ENCODE results near the gene ZNF800. TPM values are rescaled to one million over a fixed set of nuclear protein-coding genes. Genes with fewer than 3 reads are reported as not detected.
"Not testable (repeated sequence)": the region's sequence is repeated elsewhere in the genome, so short reads cannot be mapped to it uniquely, and the experiment has no call there.

Gene ZNF800, protein sequence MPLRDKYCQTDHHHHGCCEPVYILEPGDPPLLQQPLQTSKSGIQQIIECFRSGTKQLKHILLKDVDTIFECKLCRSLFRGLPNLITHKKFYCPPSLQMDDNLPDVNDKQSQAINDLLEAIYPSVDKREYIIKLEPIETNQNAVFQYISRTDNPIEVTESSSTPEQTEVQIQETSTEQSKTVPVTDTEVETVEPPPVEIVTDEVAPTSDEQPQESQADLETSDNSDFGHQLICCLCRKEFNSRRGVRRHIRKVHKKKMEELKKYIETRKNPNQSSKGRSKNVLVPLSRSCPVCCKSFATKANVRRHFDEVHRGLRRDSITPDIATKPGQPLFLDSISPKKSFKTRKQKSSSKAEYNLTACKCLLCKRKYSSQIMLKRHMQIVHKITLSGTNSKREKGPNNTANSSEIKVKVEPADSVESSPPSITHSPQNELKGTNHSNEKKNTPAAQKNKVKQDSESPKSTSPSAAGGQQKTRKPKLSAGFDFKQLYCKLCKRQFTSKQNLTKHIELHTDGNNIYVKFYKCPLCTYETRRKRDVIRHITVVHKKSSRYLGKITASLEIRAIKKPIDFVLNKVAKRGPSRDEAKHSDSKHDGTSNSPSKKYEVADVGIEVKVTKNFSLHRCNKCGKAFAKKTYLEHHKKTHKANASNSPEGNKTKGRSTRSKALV
- total RNA-seq = 81.0 TPM
- 10 to 100 TPM; 44.8 to 59.5 (median 51.0) TPM for polyA plus RNA-seq

DNA sequence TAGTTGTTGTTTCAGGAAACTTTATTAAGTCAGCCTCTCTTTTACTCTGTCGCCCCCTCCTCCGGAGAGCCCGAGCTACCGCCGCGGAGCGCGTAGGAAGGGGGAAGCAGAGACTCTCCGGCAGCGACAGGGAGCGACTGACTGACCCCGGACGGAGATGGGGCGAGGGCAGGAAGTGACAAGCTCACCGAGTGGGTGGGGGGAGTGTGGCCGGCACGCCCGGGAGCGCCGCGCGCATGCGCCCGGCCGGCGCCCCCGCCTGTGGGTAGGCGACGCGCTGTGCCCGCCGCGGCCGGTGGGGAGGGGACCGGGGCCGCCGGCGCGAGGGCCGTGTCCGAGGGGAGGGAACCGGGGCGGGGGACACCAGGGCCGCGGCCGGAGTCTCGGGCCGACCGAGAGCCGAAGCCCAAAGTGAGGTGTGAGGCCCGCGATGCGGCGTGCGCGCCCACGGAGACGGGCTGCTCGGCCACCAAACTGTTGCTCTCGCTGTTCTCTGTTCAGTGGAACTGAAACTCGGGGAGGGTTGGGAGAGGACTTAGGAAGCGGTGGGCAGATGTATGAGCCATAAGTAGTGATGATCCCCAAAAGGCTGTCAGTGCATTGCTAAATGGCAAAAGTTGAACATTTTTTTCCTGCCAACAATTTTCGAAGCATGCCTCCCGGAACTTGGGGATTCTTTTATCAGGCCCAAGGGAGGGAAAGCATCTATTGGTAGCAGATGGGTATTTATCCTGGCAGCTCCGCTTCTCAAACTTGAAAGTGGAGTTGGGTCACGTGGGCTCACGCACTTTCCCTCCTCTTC is at the start of gene ZNF800:
TSS of gene ZNF800 (minus strand) at position 143 of the 802 bp plus-strand sequence. CDS start 1,151 bp downstream, outside the sequence.
- H3K4me3 Mint-ChIP-seq = peak within 1 kb of the TSS; percentile 99 to 100 (median 100)

DNA sequence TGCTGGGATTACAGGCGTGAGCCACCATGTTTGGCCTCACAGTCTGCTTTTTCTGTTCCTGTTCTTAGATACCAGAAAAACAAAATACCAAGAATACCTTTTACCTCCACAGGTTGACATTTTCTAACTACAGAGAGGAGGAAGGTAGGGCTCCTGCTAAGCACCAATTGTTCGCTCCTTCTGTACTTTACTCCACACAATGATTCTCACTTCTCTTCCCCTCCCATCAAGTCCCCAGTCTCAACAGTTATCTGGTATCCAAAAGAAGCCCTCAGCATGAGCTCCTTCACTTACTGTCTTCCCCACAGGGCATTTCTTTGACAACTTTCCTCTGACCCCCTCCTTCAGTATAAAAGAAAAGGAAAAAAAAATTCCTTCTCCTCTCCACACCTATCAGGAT is 47.7 kb upstream of the ZNF800 start:
- H3K27ac Mint-ChIP-seq = no peak overlapping the region
- no peaks in the 10 kb centered on the region for H3K9me3 ChIP-seq (ENCODE audit: control insufficient read depth in 2 of 2, low read length in 2 of 2)
- H3K4me3 ChIP-seq (ENCODE audit: low read depth, low read length) = no peak overlapping the region
- H3K4me1 ChIP-seq (ENCODE audit: control insufficient read depth, insufficient read depth, low read length, poor library complexity, severe bottlenecking) = no peaks in the 10 kb centered on the region
- DNase-seq (no peak), ATAC-seq (ENCODE audit: low read depth in 2 of 2) (no peak)
- H3K27ac ChIP-seq (ENCODE audit: insufficient read depth, low read length, poor library complexity, severe bottlenecking) = no peak overlapping the region
- peaks cover 10% of the 10 kb centered on the region for H3K27me3 Mint-ChIP-seq
- H3K36me3 Mint-ChIP-seq = no peaks in the 10 kb centered on the region
- H3K4me3 Mint-ChIP-seq = no peak overlapping the region
- no peaks in the 10 kb centered on the region for H3K36me3 ChIP-seq (ENCODE audit: control insufficient read depth, insufficient read depth, low read length)
- no peaks in the 10 kb centered on the region for H3K4me1 Mint-ChIP-seq
- H3K27me3 ChIP-seq (ENCODE audit: control insufficient read depth, insufficient read depth, low read length) = peaks cover 3% of the 10 kb centered on the region
- peaks cover 0 to 10% (median 0%) of the 10 kb centered on the region in 7 donors for H3K9me3 Mint-ChIP-seq

More for the DNA sequence above, at the start of gene ZNF800:
- Histone ChIP-seq H3K4me1 (ENCODE audit: control insufficient read depth, insufficient read depth, low read length, poor library complexity, severe bottlenecking) (peaks cover 37% of the 10 kb centered on the region), H3K27ac (ENCODE audit: insufficient read depth, low read length, poor library complexity, severe bottlenecking) (peak within 1 kb of the TSS; percentile 93), H3K36me3 (ENCODE audit: control insufficient read depth, insufficient read depth, low read length) (peaks cover 16% of the 10 kb centered on the region), H3K27me3 (ENCODE audit: control insufficient read depth, insufficient read depth, low read length) (no peaks in the 10 kb centered on the region), H3K4me3 (ENCODE audit: low read depth, low read length) (peak within 1 kb of the TSS; percentile 96), H3K9me3 (ENCODE audit: control insufficient read depth in 2 of 2, low read length in 2 of 2) (no peaks in the 10 kb centered on the region)
- ATAC-seq (ENCODE audit: low read depth in 2 of 2) = peak; percentile 82 to 83
- Mint-ChIP-seq H3K9me3 (no peaks in the 10 kb centered on the region), H3K4me1 (peaks cover 36 to 54% (median 46%) of the 10 kb centered on the region in 4 donors), H3K27me3 (peaks cover 5% of the 10 kb centered on the region), H3K36me3 (peaks cover 33% of the 10 kb centered on the region), H3K27ac (peak within 1 kb of the TSS; percentile 98 to 100 (median 98))
- peak; percentile 80 to 92 (median 87) for DNase-seq

DNA sequence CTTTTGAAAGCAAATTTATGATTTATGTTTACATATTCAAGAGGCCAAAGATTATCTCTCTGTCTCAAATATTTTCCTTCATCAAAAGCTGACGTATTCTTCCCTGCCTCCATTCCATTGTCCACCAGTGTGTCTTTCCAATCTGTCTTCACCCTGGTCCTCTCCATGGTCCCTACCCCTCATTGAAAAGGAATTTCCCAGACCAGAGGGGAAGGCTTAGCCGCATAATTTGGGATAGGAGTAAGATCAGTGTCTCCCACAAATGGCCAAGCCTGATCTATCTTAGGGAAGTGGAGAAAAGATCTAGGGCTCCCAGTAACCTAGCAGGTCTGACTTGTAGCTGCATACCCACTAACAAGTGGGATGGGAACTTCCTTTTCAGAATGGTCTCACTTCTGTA is 46.3 kb upstream of the ZNF800 start:
- Histone ChIP-seq H3K9me3 (ENCODE audit: control insufficient read depth in 2 of 2, low read length in 2 of 2) (no peaks in the 10 kb centered on the region), H3K27me3 (ENCODE audit: control insufficient read depth, insufficient read depth, low read length) (peaks cover 3% of the 10 kb centered on the region), H3K4me1 (ENCODE audit: control insufficient read depth, insufficient read depth, low read length, poor library complexity, severe bottlenecking) (no peaks in the 10 kb centered on the region), H3K27ac (ENCODE audit: insufficient read depth, low read length, poor library complexity, severe bottlenecking) (no peak overlapping the region), H3K4me3 (ENCODE audit: low read depth, low read length) (no peak overlapping the region), H3K36me3 (ENCODE audit: control insufficient read depth, insufficient read depth, low read length) (no peaks in the 10 kb centered on the region)
- no peak for ATAC-seq (ENCODE audit: low read depth in 2 of 2)
- H3K4me1 Mint-ChIP-seq = no peaks in the 10 kb centered on the region
- DNase-seq = no peak
- peaks cover 0 to 10% (median 0%) of the 10 kb centered on the region in 7 donors for H3K9me3 Mint-ChIP-seq
- no peaks in the 10 kb centered on the region for H3K36me3 Mint-ChIP-seq
- no peak overlapping the region for H3K27ac Mint-ChIP-seq
- H3K27me3 Mint-ChIP-seq = peaks cover 10% of the 10 kb centered on the region
- no peak overlapping the region for H3K4me3 Mint-ChIP-seq

DNA sequence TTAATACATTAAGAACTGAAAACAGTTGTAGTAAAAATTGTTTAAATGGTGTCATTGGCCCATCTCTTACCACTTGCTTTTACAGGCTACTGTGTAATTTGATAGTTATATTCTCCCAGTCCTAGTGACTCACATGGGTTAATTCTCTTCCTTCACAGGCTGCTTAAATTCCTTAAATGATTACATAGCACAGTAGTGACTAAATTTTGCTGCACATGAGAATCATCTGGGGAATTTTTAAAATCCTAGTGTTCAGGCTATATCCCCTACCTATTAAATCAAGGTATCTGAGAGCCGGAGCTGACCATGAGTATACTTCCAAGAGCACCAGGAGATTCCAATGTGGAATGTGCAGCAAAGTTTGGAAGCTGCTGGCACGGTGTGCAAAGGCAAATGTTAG is 45.3 kb upstream of the ZNF800 start:
- Mint-ChIP-seq H3K27me3 (peaks cover 10% of the 10 kb centered on the region), H3K27ac (peak overlapping the region in 1 of 3 donors; percentile 51), H3K4me3 (no peak overlapping the region), H3K4me1 (no peaks in the 10 kb centered on the region), H3K36me3 (no peaks in the 10 kb centered on the region), H3K9me3 (peaks cover 0 to 10% (median 0%) of the 10 kb centered on the region in 7 donors)
- DNase-seq (no peak), ATAC-seq (ENCODE audit: low read depth in 2 of 2) (no peak)
- H3K4me3 ChIP-seq (ENCODE audit: low read depth, low read length) = no peak overlapping the region
- no peaks in the 10 kb centered on the region for H3K4me1 ChIP-seq (ENCODE audit: control insufficient read depth, insufficient read depth, low read length, poor library complexity, severe bottlenecking)
- H3K9me3 ChIP-seq (ENCODE audit: control insufficient read depth in 2 of 2, low read length in 2 of 2) = no peaks in the 10 kb centered on the region
- H3K27ac ChIP-seq (ENCODE audit: insufficient read depth, low read length, poor library complexity, severe bottlenecking) = no peak overlapping the region
- no peaks in the 10 kb centered on the region for H3K36me3 ChIP-seq (ENCODE audit: control insufficient read depth, insufficient read depth, low read length)
- peaks cover 3% of the 10 kb centered on the region for H3K27me3 ChIP-seq (ENCODE audit: control insufficient read depth, insufficient read depth, low read length)

DNA sequence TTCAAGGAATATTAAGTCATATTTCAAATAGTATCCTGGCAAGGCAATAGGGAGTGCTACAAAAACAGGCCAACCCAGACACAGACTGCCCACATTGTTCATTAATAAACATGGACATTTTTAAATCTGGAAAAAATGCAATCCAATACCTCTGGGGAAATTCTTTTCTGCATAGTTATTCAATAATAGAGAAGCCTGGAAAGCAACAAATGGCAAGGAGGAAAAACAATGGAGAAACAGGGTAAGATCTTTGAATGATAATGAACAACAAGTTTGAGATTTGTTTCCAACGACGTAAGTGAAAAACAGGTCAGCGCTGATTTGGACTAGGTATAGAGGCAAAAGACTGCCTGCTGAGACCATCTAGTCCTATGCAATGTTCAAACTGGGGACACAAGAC is 44.7 kb upstream of the ZNF800 start:
- DNase-seq (no peak), ATAC-seq (ENCODE audit: low read depth in 2 of 2) (no peak)
- Histone ChIP-seq H3K27me3 (ENCODE audit: control insufficient read depth, insufficient read depth, low read length) (peaks cover 3% of the 10 kb centered on the region), H3K27ac (ENCODE audit: insufficient read depth, low read length, poor library complexity, severe bottlenecking) (no peak overlapping the region), H3K9me3 (ENCODE audit: control insufficient read depth in 2 of 2, low read length in 2 of 2) (no peaks in the 10 kb centered on the region), H3K4me3 (ENCODE audit: low read depth, low read length) (no peak overlapping the region), H3K4me1 (ENCODE audit: control insufficient read depth, insufficient read depth, low read length, poor library complexity, severe bottlenecking) (no peaks in the 10 kb centered on the region), H3K36me3 (ENCODE audit: control insufficient read depth, insufficient read depth, low read length) (no peaks in the 10 kb centered on the region)
- Mint-ChIP-seq H3K4me3 (no peak overlapping the region), H3K27ac (no peak overlapping the region), H3K4me1 (no peaks in the 10 kb centered on the region), H3K9me3 (peaks cover 0 to 7% (median 0%) of the 10 kb centered on the region in 7 donors), H3K27me3 (peaks cover 10% of the 10 kb centered on the region), H3K36me3 (no peaks in the 10 kb centered on the region)

DNA sequence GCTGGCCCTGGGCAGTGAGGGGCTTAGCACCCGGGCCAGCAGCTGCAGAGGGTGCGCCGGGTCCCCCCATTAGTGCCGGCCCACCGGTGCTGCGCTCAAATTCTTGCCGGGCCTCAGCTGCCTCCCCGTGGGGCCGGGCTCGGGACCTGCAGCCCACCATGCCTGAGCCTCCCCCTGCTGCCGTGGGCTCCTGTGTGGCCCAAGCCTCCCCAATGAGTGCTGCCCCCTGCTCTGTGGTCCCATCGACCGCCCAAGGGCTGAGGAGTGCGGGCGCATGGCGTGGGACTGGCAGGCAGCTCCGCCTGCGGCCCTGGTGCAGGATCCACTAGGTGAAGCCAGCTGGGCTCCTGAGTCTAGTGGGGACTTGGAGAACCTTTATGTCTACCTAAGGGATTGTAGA is 36.8 kb upstream of the ZNF800 start:
- H3K4me1 ChIP-seq (ENCODE audit: control insufficient read depth, insufficient read depth, low read length, poor library complexity, severe bottlenecking); H3K27ac Mint-ChIP-seq; H3K9me3 ChIP-seq (ENCODE audit: control insufficient read depth in 2 of 2, low read length in 2 of 2); H3K27ac ChIP-seq (ENCODE audit: insufficient read depth, low read length, poor library complexity, severe bottlenecking); DNase-seq; H3K9me3 Mint-ChIP-seq; H3K4me3 Mint-ChIP-seq; H3K36me3 ChIP-seq (ENCODE audit: control insufficient read depth, insufficient read depth, low read length); H3K36me3 Mint-ChIP-seq; H3K27me3 ChIP-seq (ENCODE audit: control insufficient read depth, insufficient read depth, low read length); H3K4me3 ChIP-seq (ENCODE audit: low read depth, low read length); ATAC-seq (ENCODE audit: low read depth in 2 of 2); H3K27me3 Mint-ChIP-seq: not testable (repeated sequence)
- peaks cover 0 to 18% (median 5%) of the 10 kb centered on the region in 4 donors for H3K4me1 Mint-ChIP-seq

DNA sequence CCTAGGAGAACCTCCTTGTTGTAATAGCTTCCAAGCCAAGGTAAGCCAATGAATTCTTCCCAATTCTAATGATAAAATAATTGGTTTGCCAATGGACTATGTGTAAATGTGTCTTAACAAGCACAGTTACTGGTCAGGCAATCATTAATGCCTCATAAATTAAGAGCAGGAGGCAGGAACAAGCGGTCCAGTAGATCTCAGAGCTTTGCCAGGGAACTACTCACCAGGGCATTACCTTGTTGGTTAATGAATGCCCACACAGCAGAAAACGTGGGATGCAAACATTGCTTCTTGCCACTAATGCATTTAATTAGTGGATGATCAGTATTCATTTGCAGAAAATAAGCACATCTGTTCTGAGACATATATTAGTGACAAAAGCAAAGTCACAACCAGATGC is 26.7 kb upstream of the ZNF800 start:
- Mint-ChIP-seq H3K36me3 (peaks cover 4% of the 10 kb centered on the region), H3K9me3 (peaks cover 0 to 4% (median 0%) of the 10 kb centered on the region in 7 donors), H3K27ac (no peak overlapping the region), H3K4me3 (no peak overlapping the region), H3K4me1 (peaks cover 3 to 38% (median 27%) of the 10 kb centered on the region in 4 donors), H3K27me3 (peaks cover 9% of the 10 kb centered on the region)
- no peak overlapping the region for H3K4me3 ChIP-seq (ENCODE audit: low read depth, low read length)
- peaks cover 17% of the 10 kb centered on the region for H3K4me1 ChIP-seq (ENCODE audit: control insufficient read depth, insufficient read depth, low read length, poor library complexity, severe bottlenecking)
- no peaks in the 10 kb centered on the region for H3K36me3 ChIP-seq (ENCODE audit: control insufficient read depth, insufficient read depth, low read length)
- DNase-seq (no peak), ATAC-seq (ENCODE audit: low read depth in 2 of 2) (no peak)
- H3K9me3 ChIP-seq (ENCODE audit: control insufficient read depth in 2 of 2, low read length in 2 of 2) = no peaks in the 10 kb centered on the region
- H3K27me3 ChIP-seq (ENCODE audit: control insufficient read depth, insufficient read depth, low read length) = peaks cover 2% of the 10 kb centered on the region
- H3K27ac ChIP-seq (ENCODE audit: insufficient read depth, low read length, poor library complexity, severe bottlenecking) = no peak overlapping the region
